ENCODE results near the gene ELMOD1.

Gene ELMOD1

DNA sequence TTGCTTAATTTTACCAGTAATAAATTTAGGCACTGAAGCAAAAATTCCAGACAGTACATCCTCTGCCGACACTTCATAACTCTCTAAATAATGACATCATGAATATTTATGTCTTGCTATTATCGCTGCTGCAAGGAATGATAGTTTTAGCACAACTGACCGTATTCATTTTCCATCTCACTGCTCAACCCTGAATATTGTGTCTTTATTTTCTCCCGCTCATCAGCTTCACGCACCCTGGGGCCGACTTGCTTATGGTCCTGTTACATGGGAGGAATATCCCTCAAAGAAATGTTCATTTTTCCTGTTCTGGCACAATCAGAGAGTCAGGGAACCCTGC, 87.7 kb downstream of the ELMOD1 start:
- no peak overlapping the region for H3K9ac ChIP-seq
- H3K4me2 ChIP-seq (ENCODE audit: low read length): no peak overlapping the region
- no peak overlapping the region for H2AFZ ChIP-seq
- no peaks in the 10 kb centered on the region for H3K27me3 ChIP-seq (ENCODE audit: control insufficient read depth, insufficient read depth, low read length)
- TF ChIP-seq, protein P1, sequence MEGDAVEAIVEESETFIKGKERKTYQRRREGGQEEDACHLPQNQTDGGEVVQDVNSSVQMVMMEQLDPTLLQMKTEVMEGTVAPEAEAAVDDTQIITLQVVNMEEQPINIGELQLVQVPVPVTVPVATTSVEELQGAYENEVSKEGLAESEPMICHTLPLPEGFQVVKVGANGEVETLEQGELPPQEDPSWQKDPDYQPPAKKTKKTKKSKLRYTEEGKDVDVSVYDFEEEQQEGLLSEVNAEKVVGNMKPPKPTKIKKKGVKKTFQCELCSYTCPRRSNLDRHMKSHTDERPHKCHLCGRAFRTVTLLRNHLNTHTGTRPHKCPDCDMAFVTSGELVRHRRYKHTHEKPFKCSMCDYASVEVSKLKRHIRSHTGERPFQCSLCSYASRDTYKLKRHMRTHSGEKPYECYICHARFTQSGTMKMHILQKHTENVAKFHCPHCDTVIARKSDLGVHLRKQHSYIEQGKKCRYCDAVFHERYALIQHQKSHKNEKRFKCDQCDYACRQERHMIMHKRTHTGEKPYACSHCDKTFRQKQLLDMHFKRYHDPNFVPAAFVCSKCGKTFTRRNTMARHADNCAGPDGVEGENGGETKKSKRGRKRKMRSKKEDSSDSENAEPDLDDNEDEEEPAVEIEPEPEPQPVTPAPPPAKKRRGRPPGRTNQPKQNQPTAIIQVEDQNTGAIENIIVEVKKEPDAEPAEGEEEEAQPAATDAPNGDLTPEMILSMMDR (IDR thresholded peaks at IDR 0.05): no peak
- H3K27ac ChIP-seq: no peak overlapping the region
- H3K4me1 ChIP-seq: no peaks in the 10 kb centered on the region
- H3K36me3 ChIP-seq (ENCODE audit: control insufficient read depth, insufficient read depth, low read length): no peaks in the 10 kb centered on the region
- H3K9me3 ChIP-seq (ENCODE audit: control insufficient read depth, low read length): no peaks in the 10 kb centered on the region
- no peak overlapping the region for H3K4me3 ChIP-seq (ENCODE audit: low read depth, low read length)
- H3K79me2 ChIP-seq: no peaks in the 10 kb centered on the region

DNA sequence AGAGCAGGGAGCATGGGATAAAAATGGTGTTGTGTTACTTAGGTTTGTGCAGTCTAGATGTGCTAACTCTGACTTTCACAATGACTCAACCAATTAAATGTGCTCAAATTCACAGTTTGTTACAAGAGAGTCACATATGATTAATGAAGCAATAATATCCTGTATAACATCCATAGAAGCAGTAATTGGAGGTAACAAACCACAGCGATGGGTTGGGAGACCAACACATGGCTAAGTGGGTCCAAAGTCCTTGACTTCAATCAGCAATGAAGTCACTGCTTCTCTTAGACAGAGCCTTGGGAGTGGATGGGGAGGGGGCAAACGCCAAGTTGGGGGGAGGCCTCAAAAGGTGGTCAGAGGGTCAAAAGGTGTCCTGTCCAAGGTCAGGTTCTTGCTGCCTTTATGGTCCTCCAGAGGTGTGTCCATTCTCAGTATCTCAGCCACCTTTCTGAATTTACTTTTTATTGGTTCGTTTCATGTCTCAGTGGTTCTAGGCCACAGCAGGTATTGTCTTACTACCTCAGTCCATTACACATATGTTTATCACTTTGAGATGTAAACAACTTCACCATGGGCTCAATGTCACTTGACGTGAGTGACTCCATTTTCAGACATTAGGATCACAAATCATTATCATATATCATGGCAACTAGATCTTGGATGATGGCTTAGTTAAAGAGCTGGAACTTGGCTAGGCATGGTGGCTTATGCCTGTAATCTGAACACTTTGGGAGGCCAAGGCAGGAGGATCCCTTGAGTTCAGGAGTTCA, 88.5 kb downstream of the ELMOD1 start:
- H3K79me2 ChIP-seq: no peaks in the 10 kb centered on the region
- H3K4me2 ChIP-seq (ENCODE audit: low read length): no peak overlapping the region
- H3K36me3 ChIP-seq (ENCODE audit: control insufficient read depth, insufficient read depth, low read length): no peaks in the 10 kb centered on the region
- no peak overlapping the region for H3K9ac ChIP-seq
- H3K9me3 ChIP-seq (ENCODE audit: control insufficient read depth, low read length): no peaks in the 10 kb centered on the region
- TF ChIP-seq, protein P1 (IDR thresholded peaks at IDR 0.05): no peak
- H3K4me3 ChIP-seq (ENCODE audit: low read depth, low read length): no peak overlapping the region
- H2AFZ ChIP-seq: no peak overlapping the region
- no peaks in the 10 kb centered on the region for H3K27me3 ChIP-seq (ENCODE audit: control insufficient read depth, insufficient read depth, low read length)
- no peaks in the 10 kb centered on the region for H3K4me1 ChIP-seq
- no peak overlapping the region for H3K27ac ChIP-seq

DNA sequence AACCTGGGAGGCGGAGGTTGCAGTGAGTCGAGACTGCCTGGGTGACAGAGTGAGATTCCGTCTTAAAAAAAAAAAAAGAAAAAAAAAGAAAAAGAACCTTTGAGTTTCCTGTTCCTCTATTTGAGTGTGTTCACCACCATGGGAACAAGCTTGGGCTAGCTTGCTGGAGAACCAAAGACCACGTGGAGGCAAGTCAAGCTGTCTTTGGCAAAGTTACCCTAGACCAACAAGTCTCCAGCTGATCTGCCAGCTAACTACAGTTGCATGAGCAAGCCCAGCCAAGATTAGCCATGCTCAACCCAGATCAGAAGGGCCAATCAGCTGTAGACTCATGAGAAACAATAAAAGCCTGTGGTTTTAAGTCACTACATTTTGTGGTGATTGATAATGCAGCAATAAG, 91.2 kb downstream of the ELMOD1 start:
- H3K4me2 ChIP-seq (ENCODE audit: low read length): no peak overlapping the region
- no peak overlapping the region for H2AFZ ChIP-seq
- no peak overlapping the region for H3K9ac ChIP-seq
- H3K9me3 ChIP-seq (ENCODE audit: control insufficient read depth, low read length): no peaks in the 10 kb centered on the region
- no peak overlapping the region for H3K4me3 ChIP-seq (ENCODE audit: low read depth, low read length)
- H3K27me3 ChIP-seq (ENCODE audit: control insufficient read depth, insufficient read depth, low read length): no peaks in the 10 kb centered on the region
- no peaks in the 10 kb centered on the region for H3K79me2 ChIP-seq
- H3K36me3 ChIP-seq (ENCODE audit: control insufficient read depth, insufficient read depth, low read length): no peaks in the 10 kb centered on the region
- TF ChIP-seq, protein P1 (IDR thresholded peaks at IDR 0.05): no peak
- H3K4me1 ChIP-seq: no peaks in the 10 kb centered on the region
- no peak overlapping the region for H3K27ac ChIP-seq

DNA sequence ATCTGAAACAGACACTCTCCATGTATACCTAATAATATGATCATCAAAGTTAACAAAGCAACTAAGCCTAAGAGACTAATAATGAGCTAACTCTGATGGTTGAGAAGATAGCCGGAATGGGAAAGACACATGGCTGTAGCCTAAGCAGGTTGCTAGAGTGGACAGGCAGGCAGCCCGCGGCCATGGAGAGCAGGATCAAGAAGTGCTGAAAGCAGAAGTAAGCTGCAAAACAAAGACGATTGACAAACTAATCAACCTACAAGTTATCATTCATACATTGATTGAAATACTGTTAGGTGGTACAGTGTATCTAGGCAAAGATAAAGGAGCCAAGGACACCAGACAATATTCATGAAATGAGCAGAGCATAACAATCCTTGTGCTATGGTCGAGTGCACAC, 91.6 kb downstream of the ELMOD1 start:
- Histone ChIP-seq H3K79me2 (no peaks in the 10 kb centered on the region), H3K4me2 (ENCODE audit: low read length) (no peak overlapping the region), H3K27me3 (ENCODE audit: control insufficient read depth, insufficient read depth, low read length) (no peaks in the 10 kb centered on the region), H2AFZ (no peak overlapping the region), H3K4me3 (ENCODE audit: low read depth, low read length) (no peak overlapping the region), H3K27ac (no peak overlapping the region), H3K4me1 (no peaks in the 10 kb centered on the region), H3K9ac (no peak overlapping the region), H3K36me3 (ENCODE audit: control insufficient read depth, insufficient read depth, low read length) (no peaks in the 10 kb centered on the region), H3K9me3 (ENCODE audit: control insufficient read depth, low read length) (no peaks in the 10 kb centered on the region)
- TF ChIP-seq, protein P1 (IDR thresholded peaks at IDR 0.05): no peak

DNA sequence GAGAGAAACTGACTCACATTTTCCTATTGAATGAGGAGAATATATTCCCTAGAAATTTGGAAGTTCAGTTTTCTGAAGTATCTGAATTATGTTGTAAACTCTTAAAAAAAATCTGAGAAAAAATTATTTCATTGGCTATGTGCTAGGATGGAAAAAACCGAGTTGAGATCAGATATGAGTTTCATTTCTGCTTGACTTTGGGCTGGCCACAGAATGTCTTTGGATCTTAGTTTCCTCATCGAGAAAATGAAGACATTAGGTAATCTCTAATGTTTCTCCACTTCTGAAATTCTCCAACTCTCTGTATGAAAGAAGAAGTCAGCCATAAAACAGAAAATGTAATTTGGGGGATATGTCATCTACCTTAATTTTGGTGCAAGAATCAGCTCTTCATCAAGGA, 92.1 kb downstream of the ELMOD1 start:
- no peak overlapping the region for H2AFZ ChIP-seq
- no peaks in the 10 kb centered on the region for H3K79me2 ChIP-seq
- no peaks in the 10 kb centered on the region for H3K9me3 ChIP-seq (ENCODE audit: control insufficient read depth, low read length)
- no peaks in the 10 kb centered on the region for H3K36me3 ChIP-seq (ENCODE audit: control insufficient read depth, insufficient read depth, low read length)
- H3K27ac ChIP-seq: no peak overlapping the region
- TF ChIP-seq, protein P1 (IDR thresholded peaks at IDR 0.05): no peak
- no peak overlapping the region for H3K4me3 ChIP-seq (ENCODE audit: low read depth, low read length)
- H3K4me1 ChIP-seq: no peaks in the 10 kb centered on the region
- H3K27me3 ChIP-seq (ENCODE audit: control insufficient read depth, insufficient read depth, low read length): no peaks in the 10 kb centered on the region
- no peak overlapping the region for H3K9ac ChIP-seq
- no peak overlapping the region for H3K4me2 ChIP-seq (ENCODE audit: low read length)

All from parathyroid adenoma (tissue), 2 donors.